Left ventricle myocardium inferior (tissue), 1 donor: Measurements from ENCODE around the gene IGF1R. TPM values are rescaled to one million over a fixed set of nuclear protein-coding genes. Genes with fewer than 3 reads are reported as not detected.

Experiments
- DNase-seq: peaks from one replicate; pipeline ENCODE4 v3.0.0-alpha.2; 2020
- H3K27ac ChIP-seq: fragments of 200-600 bp; replicated peaks from 2 replicates; pipeline ENCODE4 v1.8.0; 2021
- H3K27me3 ChIP-seq: fragments of 200-600 bp; 2 replicates; pipeline ENCODE4 v1.8.0; 2021; ENCODE audit warnings: low read depth
- H3K36me3 ChIP-seq: fragments of 200-600 bp; 2 replicates; pipeline ENCODE4 v1.8.0; 2021
- H3K4me1 ChIP-seq: fragments of 200-600 bp; 2 replicates; pipeline ENCODE4 v1.8.0; 2021
- H3K4me3 ChIP-seq: fragments of 200-600 bp; 2 replicates; pipeline ENCODE4 v1.8.0; 2021; ENCODE audit warnings: mild to moderate bottlenecking, moderate library complexity
- H3K9me3 ChIP-seq: fragments of 200-600 bp; replicated peaks from 2 replicates; pipeline ENCODE4 v1.8.0; 2021
- CTCF ChIP-seq: fragments of 200-600 bp; IDR thresholded peaks from 2 replicates; pipeline ENCODE4 v1.8.0; 2021; ENCODE audit warnings: antibody characterized with exemption, mild to moderate bottlenecking, borderline replicate concordance
- intact Hi-C: fragments of 100-400 bp; cut with micrococcal nuclease; formaldehyde crosslinking; loops from one replicate; pipeline ENCODE4 v1.11.0; 2022
- total RNA-seq: library from RNA; stranded (reverse); fragmentation: NEBNext Ultra II Directional; extraction: Animal tissue kit (Norgen Biotek cat#: 25700); gene quantifications from one replicate; pipeline ENCODE4 v1.2.1, GENCODE V29; 2021
- donor health status: DM: no; HTN: yes; CAD: no; lungs with severe emphysema.

Gene IGF1R
- total RNA-seq, 1 donor from 2014 or later: 37.2 TPM

DNA sequence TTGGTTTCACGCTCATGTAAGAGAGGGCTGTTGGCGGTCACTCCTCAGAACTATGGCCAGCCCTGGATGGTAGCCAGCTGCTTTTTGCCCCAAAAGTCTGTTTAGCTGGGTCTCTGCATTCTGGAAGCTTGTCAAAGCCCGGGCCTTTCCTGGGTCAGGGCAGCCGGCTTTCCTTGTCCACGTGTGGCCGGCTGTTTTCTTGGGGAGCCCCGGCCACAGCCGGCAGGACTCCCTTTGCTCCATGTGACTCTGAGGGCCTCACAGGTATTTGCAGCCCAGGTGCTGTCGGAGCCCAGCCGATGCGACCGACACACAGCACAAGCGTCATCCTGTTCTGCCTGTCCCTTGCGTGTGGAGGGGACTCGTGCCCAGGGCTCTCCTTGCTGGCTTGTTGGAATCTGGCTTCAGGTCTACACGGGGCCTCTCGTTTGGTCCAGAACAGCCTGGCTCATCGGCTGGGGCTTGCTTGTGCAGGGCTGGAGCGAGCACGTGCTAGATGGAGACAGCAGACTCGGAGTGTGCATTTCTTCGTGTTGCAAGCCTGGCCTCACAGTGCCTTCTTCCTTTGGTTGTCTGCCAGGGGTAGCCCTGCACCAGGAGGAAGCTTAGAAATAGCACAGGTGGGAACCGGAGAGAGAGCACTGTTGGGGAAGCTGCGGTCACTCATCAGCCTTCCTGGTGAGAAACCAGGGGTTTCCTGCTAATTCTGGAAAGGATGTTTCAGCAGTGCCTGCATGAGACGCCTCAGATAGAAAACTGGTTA lies 307.8 kb downstream of the IGF1R start:
- Histone ChIP-seq H3K9me3 (peaks cover 8% of the 10 kb centered on the region), H3K4me3 (no peak overlapping the region), H3K27ac (peak overlapping the region; percentile 79), H3K4me1 (peaks cover 52% of the 10 kb centered on the region), H3K27me3 (no peaks in the 10 kb centered on the region), H3K36me3 (peaks cover 65% of the 10 kb centered on the region)
- no peak for DNase-seq
- no peak for TF ChIP-seq CTCF
- intact Hi-C loops: no loop called here

- peaks cover 66% of the 10 kb centered on the region for H3K36me3 ChIP-seq
- H3K4me1 ChIP-seq: peaks cover 44% of the 10 kb centered on the region
- no peak overlapping the region for H3K27ac ChIP-seq
- intact Hi-C loops: no loop called here
- peaks cover 17% of the 10 kb centered on the region for H3K9me3 ChIP-seq
- no peak for DNase-seq
- H3K27me3 ChIP-seq: no peaks in the 10 kb centered on the region
- no peak for TF ChIP-seq CTCF
- H3K4me3 ChIP-seq: no peak overlapping the region
Measured at GRCh38 chr15:98956796-98957553, 308.6 kb downstream of the IGF1R start.

DNA sequence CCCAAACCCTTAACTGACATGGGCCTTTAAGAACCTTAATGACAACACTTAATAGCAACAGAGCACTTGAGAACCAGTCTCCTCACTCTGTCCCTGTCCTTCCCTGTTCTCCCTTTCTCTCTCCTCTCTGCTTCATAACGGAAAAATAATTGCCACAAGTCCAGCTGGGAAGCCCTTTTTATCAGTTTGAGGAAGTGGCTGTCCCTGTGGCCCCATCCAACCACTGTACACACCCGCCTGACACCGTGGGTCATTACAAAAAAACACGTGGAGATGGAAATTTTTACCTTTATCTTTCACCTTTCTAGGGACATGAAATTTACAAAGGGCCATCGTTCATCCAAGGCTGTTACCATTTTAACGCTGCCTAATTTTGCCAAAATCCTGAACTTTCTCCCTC lies 309.3 kb downstream of the IGF1R start:
- Histone ChIP-seq H3K27ac (no peak overlapping the region), H3K4me1 (peaks cover 40% of the 10 kb centered on the region), H3K36me3 (peaks cover 69% of the 10 kb centered on the region), H3K27me3 (no peaks in the 10 kb centered on the region), H3K9me3 (peaks cover 22% of the 10 kb centered on the region), H3K4me3 (no peak overlapping the region)
- intact Hi-C loops: no loop called here
- DNase-seq: no peak
- no peak for TF ChIP-seq CTCF

DNA sequence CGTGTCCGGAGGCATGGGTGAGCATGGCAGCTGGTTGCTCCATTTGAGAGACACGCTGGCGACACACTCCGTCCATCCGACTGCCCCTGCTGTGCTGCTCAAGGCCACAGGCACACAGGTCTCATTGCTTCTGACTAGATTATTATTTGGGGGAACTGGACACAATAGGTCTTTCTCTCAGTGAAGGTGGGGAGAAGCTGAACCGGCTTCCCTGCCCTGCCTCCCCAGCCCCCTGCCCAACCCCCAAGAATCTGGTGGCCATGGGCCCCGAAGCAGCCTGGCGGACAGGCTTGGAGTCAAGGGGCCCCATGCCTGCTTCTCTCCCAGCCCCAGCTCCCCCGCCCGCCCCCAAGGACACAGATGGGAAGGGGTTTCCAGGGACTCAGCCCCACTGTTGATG lies 309.7 kb downstream of the IGF1R start:
- DNase-seq: no peak
- H3K36me3 ChIP-seq: peaks cover 69% of the 10 kb centered on the region
- H3K4me1 ChIP-seq: peaks cover 35% of the 10 kb centered on the region
- H3K9me3 ChIP-seq: peaks cover 22% of the 10 kb centered on the region
- intact Hi-C loops: no loop called here
- H3K4me3 ChIP-seq: no peak overlapping the region
- no peaks in the 10 kb centered on the region for H3K27me3 ChIP-seq
- no peak overlapping the region for H3K27ac ChIP-seq
- no peak for TF ChIP-seq CTCF

DNA sequence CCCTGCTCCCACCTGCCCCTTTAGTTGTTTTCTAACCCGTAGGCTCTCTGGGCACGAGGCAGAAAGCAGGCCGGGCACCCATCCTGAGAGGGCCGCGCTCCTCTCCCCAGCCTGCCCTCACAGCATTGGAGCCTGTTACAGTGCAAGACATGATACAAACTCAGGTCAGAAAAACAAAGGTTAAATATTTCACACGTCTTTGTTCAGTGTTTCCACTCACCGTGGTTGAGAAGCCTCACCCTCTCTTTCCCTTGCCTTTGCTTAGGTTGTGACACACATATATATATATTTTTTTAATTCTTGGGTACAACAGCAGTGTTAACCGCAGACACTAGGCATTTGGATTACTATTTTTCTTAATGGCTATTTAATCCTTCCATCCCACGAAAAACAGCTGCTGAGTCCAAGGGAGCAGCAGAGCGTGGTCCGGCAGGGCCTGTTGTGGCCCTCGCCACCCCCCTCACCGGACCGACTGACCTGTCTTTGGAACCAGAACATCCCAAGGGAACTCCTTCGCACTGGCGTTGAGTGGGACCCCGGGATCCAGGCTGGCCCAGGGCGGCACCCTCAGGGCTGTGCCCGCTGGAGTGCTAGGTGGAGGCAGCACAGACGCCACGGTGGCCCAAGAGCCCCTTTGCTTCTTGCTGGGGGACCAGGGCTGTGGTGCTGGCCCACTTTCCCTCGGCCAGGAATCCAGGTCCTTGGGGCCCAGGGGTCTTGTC lies 310.7 kb downstream of the IGF1R start:
- Histone ChIP-seq H3K9me3 (peaks cover 22% of the 10 kb centered on the region), H3K36me3 (peaks cover 67% of the 10 kb centered on the region)
- TF ChIP-seq CTCF: no peak

More for the DNA sequence above, 310.7 kb downstream of the IGF1R start:
- no peak overlapping the region for H3K4me3 ChIP-seq
- H3K27ac ChIP-seq: no peak overlapping the region
- DNase-seq: no peak
- no peaks in the 10 kb centered on the region for H3K27me3 ChIP-seq
- intact Hi-C loops: no loop called here
- peaks cover 25% of the 10 kb centered on the region for H3K4me1 ChIP-seq
